HL-60 (cell line): ENCODE results near the gene CEP112.

ENCODE experiments used
- DNase-seq, 2 experiments: peaks; one replicate each; pipeline ENCODE4 v3.0.0-alpha.2; 2010 to 2020; ENCODE audit warnings: low read depth in 1 of 2, low spot score in 1 of 2
- H3K27ac ChIP-seq: fragments of 250-450 bp; sonication (Bioruptor Pico); replicated peaks from 2 replicates; pipeline ENCODE4 v1.5.1; 2020; ENCODE audit warnings: mild to moderate bottlenecking, moderate library complexity
- H3K27me3 ChIP-seq: fragments of 250-450 bp; sonication (Bioruptor Pico); 2 replicates; pipeline ENCODE4 v1.5.1; 2021; ENCODE audit warnings: mild to moderate bottlenecking, moderate library complexity; ENCODE audit not compliant: insufficient read depth, poor library complexity, severe bottlenecking
- H3K4me3 ChIP-seq: replicated peaks from 2 replicates; pipeline ENCODE4 v1.5.1; 2011; ENCODE audit warnings: mild to moderate bottlenecking, control low read depth, low read length; ENCODE audit not compliant: insufficient read depth
- CTCF ChIP-seq: IDR thresholded peaks from one replicate; pipeline ENCODE4 v1.5.1; 2011; ENCODE audit warnings: low read length, control low read depth, inconsistent platforms; ENCODE audit not compliant: insufficient read depth
- GABPA ChIP-seq: IDR thresholded peaks from 2 replicates; pipeline ENCODE4 v1.6.1; 2012; ENCODE audit warnings: low read depth
- POLR2AphosphoS5 ChIP-seq: IDR thresholded peaks from 2 replicates; pipeline ENCODE4 v1.6.1; 2012; ENCODE audit warnings: low read depth
- REST ChIP-seq: IDR thresholded peaks from 2 replicates; pipeline ENCODE4 v1.6.1; 2012; ENCODE audit warnings: low read depth; ENCODE audit not compliant: insufficient replicate concordance
- SPI1 ChIP-seq: IDR thresholded peaks from 2 replicates; pipeline ENCODE4 v1.6.1; 2012; ENCODE audit warnings: low read depth, mild to moderate bottlenecking, borderline replicate concordance

Gene CEP112

GRCh38 chr17:66143657-66144282 is 48.2 kb downstream of the CEP112 start:
- Histone ChIP-seq H3K27me3 (peaks cover 4% of the 10 kb centered on the region), H3K4me3 (no peak overlapping the region), H3K27ac (no peak overlapping the region)
- no peak for DNase-seq
- TF ChIP-seq GABPA, result no peak
- TF ChIP-seq REST, result no peak
- TF ChIP-seq POLR2AphosphoS5, result no peak
- TF ChIP-seq SPI1, result no peak
- no peak for TF ChIP-seq CTCF

- H3K27ac ChIP-seq, result no peak overlapping the region
- no peak overlapping the region for H3K4me3 ChIP-seq
- no peak for DNase-seq
These were observed 49.5 kb downstream of the CEP112 start for GRCh38 chr17:66142428-66142827.

More at GRCh38 chr17:66142428-66142827, 49.5 kb downstream of the CEP112 start:
- peaks cover 9% of the 10 kb centered on the region for H3K27me3 ChIP-seq
- TF ChIP-seq GABPA, result no peak
- TF ChIP-seq POLR2AphosphoS5, result no peak
- TF ChIP-seq SPI1, result no peak
- TF ChIP-seq CTCF, result no peak
- no peak for TF ChIP-seq REST
